Cerebellar cortex (tissue), 1 donor: ENCODE results near the gene PPP1R15A.
A peak's percentile ranks its signal among the peaks of the same experiment; 100 is the strongest.
"Not testable (repeated sequence)": the region's sequence is repeated elsewhere in the genome, so short reads cannot be mapped to it uniquely, and the experiment has no call there.

Experiments used
- DNase-seq: peaks from one replicate; pipeline ENCODE4 v3.0.0-alpha.2; 2015; ENCODE audit warnings: low spot score

The PPP1R15A gene

GRCh38 chr19:48915757-48916156, 43.5 kb downstream of the PPP1R15A start:
- no peak for DNase-seq

GRCh38 chr19:48918071-48918470, 45.9 kb downstream of the PPP1R15A start:
- DNase-seq, result no peak

GRCh38 chr19:48918801-48919247, 46.6 kb downstream of the PPP1R15A start:
- DNase-seq, result peak; percentile 62

GRCh38 chr19:48919271-48919670, 47.0 kb downstream of the PPP1R15A start:
- DNase-seq, result not testable (repeated sequence)

GRCh38 chr19:48920949-48921348, 48.7 kb downstream of the PPP1R15A start:
- no peak for DNase-seq

GRCh38 chr19:48921721-48922500, 49.7 kb downstream of the PPP1R15A start:
- no peak for DNase-seq

- DNase-seq, result peak; percentile 53
These were observed 50.6 kb downstream of the PPP1R15A start for GRCh38 chr19:48922548-48923490.

GRCh38 chr19:48925240-48925843, 53.1 kb downstream of the PPP1R15A start:
- DNase-seq, result no peak
